GM12878 (cell line): ENCODE measurements around the gene IGF1R. TPM values are rescaled to one million over a fixed set of nuclear protein-coding genes. Genes with fewer than 3 reads are reported as not detected.

Experiments
- ATAC-seq: fragments of 200-7000 bp; cut with Tn5 transposase; 3 replicates; pipeline ENCODE4 v1.9.1; 2020; ENCODE audit warnings: mild to moderate bottlenecking, moderate library complexity
- BruUV-seq: library from RNA; stranded (reverse); fragments of 400-500 nt; replicated peaks from 2 replicates; lab custom pipeline; 2021; lab: Mats Ljungman, UMichigan
- CTCF ChIA-PET: fragments of 300-600 bp; sonication (Branson Sonifier 250); formaldehyde crosslinking; extraction: SDS; loops from one replicate; lab custom pipeline; 2021; ENCODE audit warnings: inconsistent platforms; lab: Yijun Ruan, JAX
- POLR2A ChIA-PET: fragments of 350-600 bp; formaldehyde crosslinking; extraction: SDS; loops from one replicate; lab custom pipeline; 2021; ENCODE audit warnings: inconsistent platforms; lab: Charles Lee
- RAD21 ChIA-PET: fragments of 300-600 bp; sonication (Branson Sonifier 250); formaldehyde crosslinking; loops from one replicate; lab custom pipeline; 2023; ENCODE audit warnings: antibody characterized with exemption; ENCODE audit not compliant: unreplicated experiment; lab: Charles Lee
- SMC1A ChIA-PET: fragments of 300-600 bp; sonication (Branson Sonifier 250); formaldehyde crosslinking; loops from one replicate; lab custom pipeline; 2023; ENCODE audit not compliant: unreplicated experiment, uncharacterized antibody; lab: Charles Lee
- DNase-seq: peaks from one replicate; pipeline ENCODE4 v3.0.0-alpha.2; 2011; ENCODE audit warnings: low read depth, low spot score
- FAIRE-seq: peaks from 3 replicates; lab custom pipeline; 2011; peaks lifted over from hg19 to GRCh38; lab: Jason Lieb, UNC
- H2AFZ ChIP-seq: 2 replicates; pipeline ENCODE4 v1.6.0; 2011; ENCODE audit warnings: low read depth, low read length, control low read depth; ENCODE audit not compliant: control insufficient read depth
- H3K27ac ChIP-seq: 2 replicates; pipeline ENCODE4 v1.5.1; 2011; ENCODE audit warnings: control low read depth; ENCODE audit not compliant: control insufficient read depth, insufficient read depth
- H3K27me3 ChIP-seq, 2 experiments: replicated peaks in 1 of 2; 2 replicates each; pipeline versions ENCODE4 v1.6.0 to v1.6.1; 2011; ENCODE audit warnings: low read length in 1 of 2; ENCODE audit not compliant: control insufficient read depth in 2 of 2, insufficient read depth in 2 of 2
- H3K36me3 ChIP-seq, 2 experiments: 2 replicates each; pipeline ENCODE4 v1.5.1; 2011; ENCODE audit warnings: low read length in 1 of 2; ENCODE audit not compliant: control insufficient read depth in 2 of 2, insufficient read depth in 2 of 2
- H3K4me1 ChIP-seq: 2 replicates; pipeline ENCODE4 v1.6.1; 2011; ENCODE audit warnings: mild to moderate bottlenecking, low read length, moderate library complexity, mixed read lengths; ENCODE audit not compliant: control insufficient read depth, insufficient read depth
- H3K4me2 ChIP-seq: 2 replicates; pipeline ENCODE4 v1.6.0; 2011; ENCODE audit warnings: control low read depth; ENCODE audit not compliant: control insufficient read depth, insufficient read depth
- H3K4me3 ChIP-seq: fragments of 200-600 bp; sonication (generic); 2 replicates; pipeline ENCODE4 v1.5.1; 2016
- H3K79me2 ChIP-seq: 2 replicates; pipeline ENCODE4 v1.6.0; 2011; ENCODE audit warnings: low read length; ENCODE audit not compliant: control insufficient read depth, insufficient read depth
- H3K9ac ChIP-seq: 2 replicates; pipeline ENCODE4 v1.8.0; 2011; ENCODE audit warnings: low read length, control low read depth, mixed read lengths; ENCODE audit not compliant: control insufficient read depth, insufficient read depth
- H3K9me3 ChIP-seq: replicated peaks from 3 replicates; pipeline ENCODE4 v1.5.1; 2011; ENCODE audit warnings: mild to moderate bottlenecking, low read length; ENCODE audit not compliant: control insufficient read depth, insufficient read depth
- H4K20me1 ChIP-seq: 2 replicates; pipeline ENCODE4 v1.6.0; 2011; ENCODE audit not compliant: control insufficient read depth, insufficient read depth
- BCL11A ChIP-seq: IDR thresholded peaks from 2 replicates; pipeline ENCODE4 v1.6.1; 2011; ENCODE audit warnings: low read depth, low read length
- CREM ChIP-seq: IDR thresholded peaks from 2 replicates; pipeline ENCODE4 v1.6.1; 2014; ENCODE audit warnings: antibody characterized with exemption, low read depth
- DPF2 ChIP-seq: fragments of 450-650 bp; IDR thresholded peaks from 2 replicates; pipeline ENCODE4 v1.6.1; 2017; ENCODE audit warnings: mild to moderate bottlenecking
- JUNB ChIP-seq: IDR thresholded peaks from 2 replicates; pipeline ENCODE4 v1.6.1; 2016; ENCODE audit warnings: antibody characterized with exemption, mild to moderate bottlenecking
- RUNX3 ChIP-seq: IDR thresholded peaks from 2 replicates; pipeline ENCODE4 v1.6.1; 2012; ENCODE audit warnings: low read length, inconsistent platforms
- ZNF207 ChIP-seq: fragments of 450-650 bp; IDR thresholded peaks from 2 replicates; pipeline ENCODE4 v1.6.1; 2014; ENCODE audit warnings: antibody characterized with exemption, mild to moderate bottlenecking, borderline replicate concordance
- WGBS: methylation state at CpG from one replicate; pipeline ENCODE4 v1.1.6; 2016; ENCODE audit warnings: low lambda C conversion rate; ENCODE audit not compliant: insufficient replicate concordance, insufficient coverage; ENCODE audit errors: missing lambda C conversion rate; 5-methylcytosine and 5-hydroxymethylcytosine counted together
- in situ Hi-C: fragments of 300-500 bp; cut with MboI; formaldehyde crosslinking; loops from 9 replicates; pipeline ENCODE4 v1.14.3; 2018; ENCODE audit warnings: mixed read lengths
- intact Hi-C: fragments of 100-400 bp; cut with micrococcal nuclease; formaldehyde crosslinking; loops from one replicate; pipeline ENCODE4 v1.14.2; 2022; ENCODE audit not compliant: unreplicated experiment
- polyA plus RNA-seq, 11 experiments: library from polyadenylated mRNA; depleted of rRNA in 4 of 11; unstranded in 6 of 11; stranded (reverse) in 5 of 11; fragments of >200 nt; fragmentation: Nextera tagmentation in 4 of 11; fragmentation: Illumina TruSeq in 1 of 11; extraction: Ambion mirVana in 4 of 11; extraction: Trizol in 1 of 11; gene quantifications; 1 replicate in 1 of 11; 2 replicates in 10 of 11; pipeline versions ENCODE4 v1.2.1 to v1.2.3, GENCODE V29; 2011 to 2016; ENCODE audit warnings: inconsistent platforms in 2 of 11, missing spikeins in 2 of 11, low read depth in 1 of 11
- total RNA-seq, 4 experiments: library from RNA; depleted of rRNA in 3 of 4; stranded (reverse); fragments of >200 nt in 3 of 4; fragmentation: Illumina TruSeq in 1 of 4; extraction: Trizol in 1 of 4; gene quantifications; 2 replicates each; pipeline versions ENCODE4 v1.2.1 to v1.2.3, GENCODE V29; 2013 to 2021
- TF ChIP-seq, protein P1 (sequence below): fragments of 450-650 bp; formaldehyde crosslinking; IDR thresholded peaks from 2 replicates; pipeline ENCODE4 v1.4.0; 2022; ENCODE audit warnings: mild to moderate bottlenecking, moderate library complexity

The IGF1R gene
- total and polyA plus RNA-seq, 10 of the 15 experiments (the other 5 are each of a cell fraction or from before 2014, with no cell fraction given): 0.03 to 2.7 (median 0.66) TPM

GRCh38 chr15:98620020-98620419, 28.3 kb upstream of the IGF1R start:
- Histone ChIP-seq H2AFZ (no peak overlapping the region), H3K9me3 (no peaks in the 10 kb centered on the region), H3K4me3 (no peak overlapping the region), H3K36me3 (no peaks in the 10 kb centered on the region), H3K27me3 (no peaks in the 10 kb centered on the region; a peak in 1 of 4 replicates), H4K20me1 (no peaks in the 10 kb centered on the region), H3K9ac (no peak overlapping the region), H3K4me2 (no peak overlapping the region), H3K79me2 (no peaks in the 10 kb centered on the region), H3K4me1 (no peaks in the 10 kb centered on the region), H3K27ac (no peak overlapping the region)
- ATAC-seq (no peak), DNase-seq (no peak), FAIRE-seq (no peak)
- in situ Hi-C loops (no loop called here), intact Hi-C loops (no loop called here)
- SMC1A ChIA-PET: no interaction called here
- TF ChIP-seq, protein P1, sequence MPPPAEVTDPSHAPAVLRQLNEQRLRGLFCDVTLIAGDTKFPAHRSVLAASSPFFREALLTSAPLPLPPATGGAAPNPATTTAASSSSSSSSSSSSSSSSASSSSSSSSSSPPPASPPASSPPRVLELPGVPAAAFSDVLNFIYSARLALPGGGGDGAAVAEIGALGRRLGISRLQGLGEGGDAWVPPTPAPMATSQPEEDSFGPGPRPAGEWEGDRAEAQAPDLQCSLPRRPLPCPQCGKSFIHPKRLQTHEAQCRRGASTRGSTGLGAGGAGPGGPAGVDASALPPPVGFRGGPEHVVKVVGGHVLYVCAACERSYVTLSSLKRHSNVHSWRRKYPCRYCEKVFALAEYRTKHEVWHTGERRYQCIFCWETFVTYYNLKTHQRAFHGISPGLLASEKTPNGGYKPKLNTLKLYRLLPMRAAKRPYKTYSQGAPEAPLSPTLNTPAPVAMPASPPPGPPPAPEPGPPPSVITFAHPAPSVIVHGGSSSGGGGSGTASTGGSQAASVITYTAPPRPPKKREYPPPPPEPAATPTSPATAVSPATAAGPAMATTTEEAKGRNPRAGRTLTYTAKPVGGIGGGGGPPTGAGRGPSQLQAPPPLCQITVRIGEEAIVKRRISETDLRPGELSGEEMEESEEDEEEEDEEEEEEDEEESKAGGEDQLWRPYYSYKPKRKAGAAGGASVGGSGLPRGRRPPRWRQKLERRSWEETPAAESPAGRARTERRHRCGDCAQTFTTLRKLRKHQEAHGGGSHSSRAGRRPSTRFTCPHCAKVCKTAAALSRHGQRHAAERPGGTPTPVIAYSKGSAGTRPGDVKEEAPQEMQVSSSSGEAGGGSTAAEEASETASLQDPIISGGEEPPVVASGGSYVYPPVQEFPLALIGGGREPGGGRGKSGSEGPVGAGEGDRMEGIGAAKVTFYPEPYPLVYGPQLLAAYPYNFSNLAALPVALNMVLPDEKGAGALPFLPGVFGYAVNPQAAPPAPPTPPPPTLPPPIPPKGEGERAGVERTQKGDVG (CRISPR knock-in tag): no peak
- TF ChIP-seq DPF2 (no peak), JUNB (no peak), ZNF207 (no peak), RUNX3 (no peak), CREM (no peak), BCL11A (no peak)
- no TSS peak for BruUV-seq
- CTCF ChIA-PET: no interaction called here
- WGBS: 39% methylated on average over 8 of the region's 8 CpGs
- RAD21 ChIA-PET: no interaction called here
- POLR2A ChIA-PET: no interaction called here
